IPS-NIHi11 (cell line): ENCODE data around the gene CARMIL1.
"Not testable (repeated sequence)": the region's sequence is repeated elsewhere in the genome, so short reads cannot be mapped to it uniquely, and the experiment has no call there.

Source experiments
- DNase-seq: peaks from one replicate; pipeline ENCODE4 v3.0.0; 2012; ENCODE audit warnings: mixed read lengths, low spot score

The CARMIL1 gene

DNA sequence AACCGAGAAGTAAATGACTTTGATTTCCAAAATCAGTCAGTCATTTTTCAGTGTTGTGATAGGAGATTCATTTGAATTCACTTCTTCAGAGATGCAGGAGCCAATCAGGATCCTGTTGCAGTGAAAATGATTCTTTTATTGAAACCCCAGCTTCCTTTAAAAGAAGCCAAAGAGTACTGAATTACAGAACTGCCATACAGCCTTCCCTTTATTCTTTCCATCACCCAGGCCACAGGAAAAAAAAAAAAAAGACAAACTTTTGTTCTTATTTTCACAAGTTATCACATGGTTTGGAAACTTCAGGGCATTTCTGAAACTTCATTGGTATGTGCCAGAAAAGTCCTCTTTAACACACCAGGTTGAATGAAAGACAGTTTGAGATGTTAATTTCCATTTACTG, 1.8 kb upstream of the CARMIL1 start:
- no peak for DNase-seq

DNA sequence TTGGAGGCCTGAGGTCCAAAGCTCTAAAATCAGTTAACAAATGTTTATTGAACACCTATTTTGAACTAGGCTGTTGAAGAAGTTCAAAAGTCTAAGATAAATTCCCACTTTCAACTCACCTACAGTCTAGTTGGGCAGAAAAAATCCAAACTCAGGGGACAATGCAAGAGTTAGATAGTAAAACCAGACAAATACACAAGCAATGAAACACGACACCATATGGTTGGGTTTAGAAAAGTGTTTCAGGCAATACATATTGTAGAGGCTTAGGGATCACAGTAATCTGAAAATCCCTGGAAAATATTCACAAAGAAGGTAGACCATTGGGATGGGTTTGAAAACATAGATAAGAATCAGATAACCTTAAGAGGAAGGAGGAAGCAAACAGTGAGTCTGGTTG, 1.3 kb upstream of the CARMIL1 start:
- DNase-seq, result no peak

DNA sequence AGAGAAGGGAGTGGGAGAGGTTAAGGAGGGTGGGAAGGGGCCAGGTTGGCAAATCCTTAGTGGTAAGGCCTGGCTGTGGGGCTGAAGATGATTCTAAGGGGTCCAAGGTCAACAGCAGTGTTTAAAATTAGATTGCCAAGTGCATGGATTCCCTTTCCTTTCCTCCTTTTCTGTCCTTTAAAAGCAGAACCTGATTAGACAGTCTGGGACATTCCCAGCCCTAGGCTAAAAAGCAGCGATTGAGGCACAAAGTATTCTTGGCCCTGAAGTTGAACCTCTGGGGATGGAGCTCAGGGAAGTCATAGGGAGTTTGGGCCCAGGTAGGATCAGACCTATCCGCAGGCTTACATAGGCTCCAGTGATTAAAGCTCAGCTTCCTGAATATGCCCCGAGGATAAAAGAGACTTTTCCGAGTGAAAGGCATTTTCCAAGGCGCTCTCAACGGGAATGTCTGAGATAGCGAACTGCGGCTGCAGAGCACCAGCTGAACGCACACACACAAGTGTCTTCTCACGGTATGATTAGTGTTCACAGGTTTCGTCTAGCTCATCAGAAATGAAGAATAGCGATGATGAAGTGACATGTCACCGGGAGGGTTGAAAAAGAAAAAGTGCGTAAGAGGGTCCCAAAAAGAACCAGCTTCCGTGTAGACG, 787 bp upstream of the CARMIL1 start:
- DNase-seq, result peak; percentile 28

DNA sequence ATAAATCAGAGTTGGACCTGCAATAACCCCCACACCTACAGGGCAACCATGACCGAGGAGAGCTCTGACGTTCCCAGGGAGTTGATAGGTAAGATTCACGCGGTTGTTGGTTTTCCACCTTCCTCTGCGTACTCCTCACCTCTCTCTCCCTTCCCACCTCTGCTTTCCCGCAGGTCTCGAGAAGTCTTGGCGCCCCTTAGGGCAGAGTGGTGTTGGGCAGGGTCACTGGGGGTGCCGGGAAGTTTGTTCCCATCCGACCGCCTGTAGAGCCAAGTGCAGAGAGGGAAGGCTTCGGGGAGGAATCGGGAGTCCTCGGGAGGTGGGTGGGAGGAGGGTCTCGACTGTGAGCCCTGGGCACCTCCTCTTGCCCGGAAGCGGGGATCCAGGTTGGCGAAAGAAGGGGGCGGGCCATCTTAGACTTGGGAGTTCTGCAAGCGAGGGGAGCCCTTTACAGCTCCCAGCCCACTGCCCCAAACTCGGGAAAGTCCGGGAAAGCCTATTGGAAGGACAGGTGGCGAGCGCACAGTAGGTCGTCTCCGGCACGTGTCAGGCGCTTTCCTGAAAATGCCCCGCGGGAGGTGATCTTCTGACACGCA, 672 bp downstream of the CARMIL1 start:
- DNase-seq, result peak; percentile 70

DNA sequence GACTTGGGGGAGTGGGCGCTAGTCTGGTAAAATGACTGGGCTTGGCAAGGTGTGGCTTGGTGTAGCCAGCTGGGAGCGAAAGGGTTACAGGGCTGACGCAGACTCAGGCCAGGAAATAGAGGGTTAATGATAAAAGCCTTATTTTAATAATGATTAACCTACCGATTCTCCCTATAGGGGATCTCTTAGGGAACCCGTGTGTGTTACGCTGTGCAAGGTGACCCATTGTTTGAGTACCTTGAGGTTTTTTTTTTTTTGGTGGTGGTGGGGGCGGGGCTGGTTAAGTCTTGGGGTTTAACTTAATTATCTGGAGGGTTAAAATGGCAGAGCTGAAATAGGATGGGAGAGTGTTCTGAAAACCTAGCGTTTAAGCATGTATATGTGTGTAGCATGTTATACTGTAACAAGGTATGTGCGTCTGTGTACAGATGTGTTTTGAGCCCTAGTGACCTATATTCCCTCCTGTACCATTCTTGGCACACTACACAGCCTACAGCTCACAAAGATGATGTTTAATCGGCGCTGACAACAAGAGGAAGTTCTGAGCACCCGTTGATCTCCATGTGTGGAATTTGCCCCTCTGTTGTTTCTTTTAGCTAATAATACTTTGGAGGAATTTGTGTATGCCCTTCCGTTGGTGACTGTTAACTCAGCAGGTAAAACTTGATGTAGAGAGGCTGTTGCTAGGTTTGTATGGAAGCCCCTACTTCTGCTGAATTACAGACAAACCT, 1.3 kb downstream of the CARMIL1 start:
- peak; percentile 42 for DNase-seq

DNA sequence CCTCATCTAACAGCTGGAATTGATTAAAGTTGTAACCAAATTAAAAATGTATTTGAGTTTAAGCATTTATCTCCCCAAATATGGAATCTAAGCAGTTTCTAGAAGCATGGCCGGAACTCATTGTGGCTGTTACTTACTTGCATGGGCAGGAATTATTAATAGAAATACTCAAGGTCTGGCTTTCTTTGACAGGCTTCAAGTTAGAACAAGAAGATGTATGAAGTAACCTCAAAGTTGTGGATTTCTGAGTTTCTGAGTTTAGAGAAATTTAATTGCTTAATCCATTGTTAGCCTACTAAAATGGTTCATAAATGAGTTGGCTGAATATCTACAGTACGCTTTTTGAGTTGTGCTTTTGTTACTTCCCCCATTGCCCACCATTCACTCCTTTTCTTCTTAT, 7.7 kb downstream of the CARMIL1 start:
- DNase-seq, result no peak

DNA sequence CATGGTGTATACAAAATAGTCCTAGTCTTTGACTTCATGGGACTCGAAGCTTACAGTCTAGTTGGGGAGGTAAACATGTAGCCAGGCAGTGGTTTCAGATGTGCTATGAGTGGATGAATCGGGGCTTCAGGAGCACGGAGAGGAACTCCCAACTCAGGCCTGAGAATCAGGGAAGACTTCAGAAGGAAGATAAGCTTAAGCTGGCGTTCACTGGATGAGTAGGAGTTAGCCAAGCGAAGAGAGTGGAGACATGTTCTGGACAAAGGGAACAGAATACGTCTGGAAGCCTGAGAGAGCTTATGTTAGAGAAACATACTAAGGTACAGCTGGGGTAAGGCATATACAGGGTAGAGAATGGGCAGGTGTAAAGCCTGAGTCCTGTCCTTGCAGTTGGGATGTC, 8.8 kb downstream of the CARMIL1 start:
- DNase-seq, result no peak

DNA sequence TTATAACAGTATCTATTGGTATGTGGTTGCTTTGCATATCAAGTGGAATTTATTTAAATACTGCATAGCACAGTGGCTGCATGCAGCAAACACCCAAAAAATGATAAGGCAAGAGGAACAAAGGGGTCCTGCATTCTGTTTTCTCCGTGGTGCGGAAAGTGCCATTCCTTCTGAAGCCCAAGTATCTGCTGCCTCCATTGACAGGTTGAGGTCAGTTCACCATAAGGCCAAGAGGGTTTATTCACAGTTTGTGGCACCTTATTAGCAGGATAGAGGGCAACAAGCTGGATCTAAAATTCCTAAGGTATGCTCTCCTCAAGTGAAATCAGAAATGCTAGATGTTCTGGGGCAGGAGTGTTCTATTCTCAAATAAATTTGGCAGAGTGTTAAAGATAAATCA, 9.3 kb downstream of the CARMIL1 start:
- no peak for DNase-seq

DNA sequence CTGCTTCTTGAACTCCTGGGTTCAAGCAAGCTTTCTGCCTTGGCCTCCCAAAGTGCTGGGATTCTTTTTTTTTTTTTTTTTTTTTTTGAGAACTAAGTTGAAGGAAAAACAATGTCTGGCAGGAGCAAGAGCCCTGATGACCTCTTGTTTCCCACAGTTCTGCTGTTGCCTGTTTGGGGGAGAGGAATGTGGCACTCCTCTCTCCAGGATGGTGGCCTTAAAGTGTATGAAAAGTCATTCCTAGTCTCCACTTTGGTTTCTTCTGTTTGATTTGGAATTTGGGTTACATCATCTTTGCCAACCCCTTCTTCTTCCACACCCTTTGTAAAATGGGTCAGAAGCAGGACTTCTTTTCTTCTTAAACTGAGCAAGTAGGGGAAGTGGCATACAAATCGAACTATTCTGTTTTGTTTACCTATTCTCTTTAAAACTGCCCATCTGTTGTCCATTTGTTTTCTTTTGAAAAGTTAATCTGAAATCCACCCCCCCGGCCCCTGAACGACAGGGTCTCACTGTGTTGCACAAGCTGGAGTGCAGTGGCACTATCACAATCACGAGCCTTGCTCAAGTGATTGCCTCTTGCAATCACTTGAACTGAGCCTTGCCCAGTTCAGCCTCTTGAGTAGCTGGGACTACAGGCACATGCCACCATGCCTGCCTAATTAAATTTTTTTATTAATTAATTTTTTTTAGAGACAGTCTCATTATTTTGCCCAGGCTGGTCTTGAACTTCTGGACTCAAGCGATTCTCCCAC, 11.3 kb downstream of the CARMIL1 start:
- DNase-seq, result no peak

DNA sequence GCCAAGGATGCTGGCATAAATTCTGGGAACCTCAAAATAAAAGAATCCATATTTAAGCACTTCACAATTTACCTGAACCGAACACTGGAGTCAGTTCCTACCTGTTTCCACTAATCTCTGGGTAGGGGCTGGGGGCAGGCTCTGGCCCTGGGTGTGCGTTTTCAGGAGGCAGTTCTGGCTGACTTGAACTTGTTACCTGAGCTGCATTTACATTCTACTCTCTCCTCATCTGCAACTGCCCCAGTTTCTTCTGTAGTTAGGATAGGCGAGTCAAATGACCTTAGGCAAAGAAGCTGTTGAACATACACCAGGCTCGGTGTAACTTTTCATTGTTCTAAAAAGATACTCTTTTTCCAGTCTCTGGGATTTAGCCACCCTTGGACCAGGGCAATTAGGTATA, 13.2 kb downstream of the CARMIL1 start:
- DNase-seq, result no peak

DNA sequence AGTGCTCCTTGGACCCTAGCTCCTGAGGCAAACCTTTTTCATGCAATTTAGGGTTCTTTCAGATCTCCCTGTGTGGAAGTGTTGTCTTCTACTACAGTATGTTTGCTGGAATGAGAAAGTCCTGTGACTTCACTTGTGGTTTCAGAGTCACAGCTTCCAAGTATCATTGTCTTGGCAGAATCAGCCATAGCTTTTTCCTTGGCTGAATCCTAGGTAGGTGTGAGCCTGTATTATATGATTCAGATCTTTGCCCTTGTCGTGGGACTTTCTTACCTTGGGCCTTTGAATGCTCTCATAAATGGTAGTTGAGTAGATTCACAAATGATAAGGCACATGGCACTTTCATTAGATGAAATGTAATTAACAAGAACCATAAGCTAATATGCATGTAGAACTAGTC, 16.5 kb downstream of the CARMIL1 start:
- DNase-seq, result no peak

DNA sequence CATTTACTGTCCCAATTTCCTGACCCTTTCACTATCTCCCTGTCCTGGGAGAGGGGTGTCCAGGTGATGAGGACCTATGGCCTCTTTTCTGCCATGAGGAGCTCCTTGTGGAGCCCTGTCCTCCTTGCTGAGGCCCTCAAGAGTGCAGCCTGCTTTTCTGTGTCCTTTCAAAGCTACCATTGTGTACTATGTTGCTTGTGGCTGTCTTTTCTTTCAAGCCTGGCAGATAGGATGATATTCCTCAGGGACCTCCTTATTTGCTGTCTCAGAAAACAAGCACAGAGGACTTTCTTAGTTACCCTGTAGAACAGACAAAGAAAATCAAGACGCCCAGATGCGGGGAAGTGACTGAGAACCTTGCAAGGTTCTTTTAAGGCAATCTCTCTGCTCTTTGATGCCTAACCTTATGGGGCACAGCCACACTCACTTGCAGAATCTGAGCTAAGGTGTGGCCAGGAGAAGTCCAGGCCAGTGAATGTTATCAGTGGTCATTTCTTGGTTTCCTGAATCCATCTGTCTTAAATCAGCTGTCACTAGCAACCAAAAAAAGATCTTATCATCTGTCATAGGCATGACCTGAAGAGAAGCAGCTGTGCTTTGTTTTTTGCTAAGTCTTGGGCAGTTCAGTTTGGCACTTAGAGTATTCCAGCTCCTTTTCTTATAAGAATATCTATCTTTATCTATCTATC, 17.2 kb downstream of the CARMIL1 start:
- DNase-seq, result no peak

DNA sequence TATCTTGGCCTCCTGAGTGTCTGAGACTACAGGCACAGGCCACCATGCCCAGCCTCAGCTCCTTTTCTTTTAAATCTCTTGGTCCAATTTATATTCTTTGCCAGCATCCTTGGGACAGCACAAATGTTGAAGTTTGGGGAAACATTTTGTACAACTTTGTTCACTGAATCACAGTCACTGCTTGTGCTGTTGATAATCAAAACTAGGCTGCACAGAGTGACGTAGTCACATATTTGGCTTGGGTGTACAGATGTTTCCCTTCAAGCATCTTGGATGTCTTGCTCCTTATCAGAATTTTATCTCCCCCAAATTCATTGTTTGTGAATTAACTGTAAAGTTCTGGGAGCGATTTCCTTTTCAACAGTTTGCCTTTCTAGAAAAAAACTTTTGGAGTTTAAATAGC, 17.9 kb downstream of the CARMIL1 start:
- DNase-seq, result no peak

DNA sequence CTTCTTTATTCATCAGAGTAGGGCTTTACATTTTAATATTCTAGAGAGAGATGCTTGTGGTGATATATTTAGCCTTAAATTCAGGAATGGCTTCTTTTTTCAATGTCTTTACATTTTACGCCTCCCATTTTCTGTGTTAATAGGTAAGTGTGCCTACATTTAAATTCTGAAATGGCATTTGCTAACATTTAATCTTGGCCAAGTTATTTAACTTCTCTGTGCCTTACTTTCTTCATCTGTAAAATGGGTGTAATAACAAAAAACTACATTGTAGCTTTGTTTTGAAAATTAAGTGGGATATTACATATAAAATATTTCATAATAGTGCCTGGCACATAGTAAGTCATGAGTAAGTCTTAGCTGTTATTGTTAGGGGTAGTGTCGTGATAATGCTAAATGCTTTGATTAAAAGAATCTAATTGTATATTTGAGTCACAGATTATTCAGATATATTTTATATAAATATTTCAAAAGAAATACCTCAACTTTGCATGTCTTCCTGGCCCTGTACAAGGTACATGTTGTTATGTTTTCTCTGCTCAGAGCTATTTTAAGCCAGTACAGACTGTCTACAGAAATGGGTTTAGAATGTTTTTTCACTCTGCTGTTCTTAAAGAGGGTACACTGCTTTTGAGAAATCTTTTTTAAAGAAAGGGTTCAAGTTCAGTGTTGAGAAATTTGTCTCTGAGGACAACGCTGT, 18.8 kb downstream of the CARMIL1 start:
- DNase-seq, result no peak

DNA sequence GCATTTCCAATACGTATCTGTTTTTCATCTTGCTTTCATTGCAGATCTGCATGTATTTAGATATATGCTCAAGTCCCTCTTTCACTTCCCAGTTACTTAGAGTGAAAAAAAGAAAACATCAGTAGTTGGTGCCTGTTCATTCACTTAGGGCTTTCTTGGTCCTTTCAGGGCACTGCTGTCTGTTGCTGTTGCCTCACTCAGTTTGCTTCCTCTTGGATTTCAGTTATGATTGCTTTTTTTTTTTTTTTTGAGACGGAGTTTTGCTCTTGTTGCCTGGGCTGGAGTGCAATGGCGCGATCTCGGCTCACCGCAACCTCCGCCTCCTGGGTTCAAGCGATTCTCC, 19.3 kb downstream of the CARMIL1 start:
- DNase-seq, result not testable (repeated sequence)

DNA sequence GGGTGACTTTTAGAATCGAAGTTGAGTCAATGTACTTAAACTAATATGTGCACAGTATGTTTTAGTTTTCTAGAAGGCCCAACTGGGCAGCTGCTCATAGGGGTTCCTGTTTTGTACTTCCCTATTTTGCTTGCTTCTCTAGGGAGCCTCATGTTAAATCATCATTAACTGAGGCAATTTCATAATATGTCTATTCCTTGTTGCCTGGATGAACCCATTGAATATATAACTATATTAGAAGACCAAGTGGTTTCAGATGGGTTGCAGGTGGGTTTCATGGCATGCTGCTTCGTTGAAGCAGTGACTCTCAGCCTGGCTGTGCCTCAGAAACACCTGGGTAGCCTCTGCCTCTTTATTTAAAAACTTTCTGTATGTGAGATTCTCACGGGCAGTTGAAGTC, 22.2 kb downstream of the CARMIL1 start:
- no peak for DNase-seq

DNA sequence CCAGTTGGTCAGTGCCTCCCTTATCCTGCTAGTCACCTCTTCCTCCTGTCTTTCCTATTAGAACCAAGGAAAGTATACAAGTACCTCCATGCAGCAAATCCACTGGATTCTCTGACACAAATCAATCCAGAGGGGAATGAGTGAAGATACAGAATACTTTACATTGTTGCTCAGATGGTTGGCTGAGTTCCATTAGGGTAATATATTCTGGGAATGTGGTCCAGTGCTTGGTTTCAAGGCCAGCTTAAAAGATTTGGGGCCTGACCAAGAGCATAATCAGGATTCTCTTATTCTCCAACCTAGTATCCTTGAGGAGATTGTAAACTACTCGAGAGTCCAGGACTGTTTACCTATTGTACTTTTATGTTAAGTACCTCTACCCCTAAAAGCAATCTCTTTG, 23.0 kb downstream of the CARMIL1 start:
- DNase-seq, result no peak

DNA sequence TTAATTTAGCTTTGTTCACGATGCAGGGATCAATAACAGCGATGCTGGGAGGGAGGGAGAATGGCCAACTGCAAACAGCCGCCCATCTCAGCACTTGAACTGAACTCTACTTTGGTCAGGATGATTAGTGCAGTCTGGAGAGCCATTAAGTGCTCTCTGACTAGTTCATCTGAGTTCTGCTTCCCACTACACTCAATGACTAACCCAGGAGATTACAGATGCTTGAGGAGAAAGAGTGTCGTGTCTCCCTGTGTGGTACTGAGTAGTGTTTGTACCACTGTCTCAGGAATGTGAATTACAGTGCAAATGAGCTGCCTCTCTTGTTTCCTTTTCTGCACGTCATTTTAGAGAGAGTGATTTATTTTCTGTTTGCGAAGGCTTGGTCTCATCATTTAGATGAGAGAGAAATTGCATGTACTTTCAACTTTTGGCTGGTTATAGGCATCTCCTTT, 23.5 kb downstream of the CARMIL1 start:
- no peak for DNase-seq

DNA sequence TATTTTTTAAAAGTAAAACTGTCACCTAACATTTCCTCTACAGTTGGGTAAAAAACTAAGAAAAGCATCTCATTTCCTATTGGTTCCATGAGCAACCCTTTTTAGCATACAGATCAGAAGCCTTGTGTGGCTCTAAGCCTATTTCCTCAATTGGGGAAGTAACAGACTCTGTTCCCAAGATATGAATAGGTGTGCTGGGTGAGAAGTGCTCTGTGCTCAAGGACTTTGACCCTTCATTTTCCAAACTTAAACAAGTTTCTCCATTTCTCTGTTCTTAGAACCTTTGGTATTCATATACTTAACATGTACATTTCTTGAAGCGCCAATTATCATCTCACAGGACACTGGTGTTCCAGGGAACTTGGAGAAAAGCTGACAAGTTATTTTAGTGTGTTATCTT, 24.1 kb downstream of the CARMIL1 start:
- no peak for DNase-seq

DNA sequence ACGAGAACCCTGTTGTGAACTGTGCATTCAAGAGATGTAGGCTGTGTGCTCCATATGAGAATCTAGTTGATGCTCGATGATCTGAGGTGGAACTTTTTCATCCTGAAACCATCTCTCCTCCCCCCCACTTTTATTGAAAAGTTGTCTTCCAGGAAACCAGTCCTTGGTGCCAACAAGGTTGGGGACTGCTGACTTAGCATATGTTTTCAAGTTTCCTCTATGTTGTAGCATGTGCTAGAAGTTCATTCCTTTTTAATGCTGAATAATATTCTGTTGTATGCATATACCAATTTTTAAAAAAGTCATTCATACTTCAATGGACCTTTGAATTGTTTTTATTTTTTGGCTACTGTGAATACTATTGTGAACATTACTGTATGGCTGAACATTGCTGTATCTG, 27.2 kb downstream of the CARMIL1 start:
- no peak for DNase-seq

DNA sequence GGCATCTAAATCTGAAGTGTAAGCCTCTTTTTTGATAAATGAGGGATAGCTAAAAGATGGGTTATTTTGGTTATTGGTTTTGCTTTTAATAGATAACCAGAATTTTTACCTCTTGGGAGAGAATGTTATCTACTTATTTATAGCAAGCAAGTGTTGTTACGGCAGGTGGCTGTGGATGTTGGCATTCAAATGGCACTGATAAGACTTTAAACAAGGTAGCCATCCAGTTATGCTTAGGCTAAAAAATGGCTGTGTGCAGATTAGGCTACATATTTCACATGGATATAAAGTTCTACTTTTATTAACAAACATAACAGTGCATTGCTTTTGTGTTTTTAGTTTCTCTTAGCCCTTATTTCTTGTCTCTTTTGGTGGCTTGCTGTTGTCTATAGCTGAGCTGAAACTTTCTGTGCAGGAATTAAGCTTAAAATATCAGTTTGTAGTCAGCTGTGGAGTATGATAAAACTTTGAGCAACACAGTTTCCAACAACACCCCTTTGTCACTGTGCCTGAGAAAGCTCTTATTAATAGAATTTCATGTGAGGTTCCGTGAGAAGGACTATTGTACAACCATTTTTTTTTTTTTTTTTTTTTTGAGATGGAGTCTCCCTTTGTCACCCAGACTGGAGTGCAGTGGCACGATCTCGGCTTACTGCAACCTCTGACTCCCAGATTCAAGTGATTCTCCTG, 28.8 kb downstream of the CARMIL1 start:
- DNase-seq, result no peak
